ENCODE data around the gene LFNG.
"Not testable (repeated sequence)": the region's sequence is repeated elsewhere in the genome, so short reads cannot be mapped to it uniquely, and the experiment has no call there.

Gene LFNG

GRCh38 chr7:2530071-2530987 is 10.8 kb downstream of the LFNG start:
- DNase-seq (ENCODE audit: low read depth in 2 of 2), result peak in 1 of 2 donors; percentile 47

GRCh38 chr7:2530994-2531795 is 11.6 kb downstream of the LFNG start:
- not testable (repeated sequence) for DNase-seq (ENCODE audit: low read depth in 2 of 2)

- DNase-seq (ENCODE audit: low read depth in 2 of 2), result not testable (repeated sequence)
These were observed 12.2 kb downstream of the LFNG start for GRCh38 chr7:2531796-2532110.

GRCh38 chr7:2532199-2532772 is 12.7 kb downstream of the LFNG start:
- not testable (repeated sequence) for DNase-seq (ENCODE audit: low read depth in 2 of 2)

- not testable (repeated sequence) for DNase-seq (ENCODE audit: low read depth in 2 of 2)
These were observed 13.2 kb downstream of the LFNG start for GRCh38 chr7:2532816-2533215.

GRCh38 chr7:2533566-2533965 is 14.0 kb downstream of the LFNG start:
- not testable (repeated sequence) for DNase-seq (ENCODE audit: low read depth in 2 of 2)

- DNase-seq (ENCODE audit: low read depth in 2 of 2), result not testable (repeated sequence)
These were observed 14.6 kb downstream of the LFNG start for GRCh38 chr7:2534214-2534613.

GRCh38 chr7:2535872-2536627 is 16.5 kb downstream of the LFNG start:
- DNase-seq (ENCODE audit: low read depth in 2 of 2), result not testable (repeated sequence)

GRCh38 chr7:2537981-2538851 is 18.6 kb downstream of the LFNG start:
- DNase-seq (ENCODE audit: low read depth in 2 of 2), result no peak

- no peak for DNase-seq (ENCODE audit: low read depth in 2 of 2)
These were observed 19.7 kb downstream of the LFNG start for GRCh38 chr7:2539031-2539911.

GRCh38 chr7:2540133-2540532 is 20.6 kb downstream of the LFNG start:
- DNase-seq (ENCODE audit: low read depth in 2 of 2), result no peak

- no peak for DNase-seq (ENCODE audit: low read depth in 2 of 2)
These were observed 21.1 kb downstream of the LFNG start for GRCh38 chr7:2540641-2541051.

GRCh38 chr7:2541291-2542010 is 21.9 kb downstream of the LFNG start:
- no peak for DNase-seq (ENCODE audit: low read depth in 2 of 2)

- DNase-seq (ENCODE audit: low read depth in 2 of 2), result no peak
These were observed 22.7 kb downstream of the LFNG start for GRCh38 chr7:2542011-2542915.

- no peak for DNase-seq (ENCODE audit: low read depth in 2 of 2)
These were observed 23.6 kb downstream of the LFNG start for GRCh38 chr7:2542916-2543871.

- DNase-seq (ENCODE audit: low read depth in 2 of 2), result no peak
These were observed 25.1 kb downstream of the LFNG start for GRCh38 chr7:2544541-2545188.
